GM18873 (cell line): Measurements from ENCODE around the gene MTCH2.
A peak's percentile ranks its signal among the peaks of the same experiment; 100 is the strongest.
"Not testable (repeated sequence)": the region's sequence is repeated elsewhere in the genome, so short reads cannot be mapped to it uniquely, and the experiment has no call there.

ENCODE experiments used
- ATAC-seq: cut with Tn5 transposase; IDR thresholded peaks from one replicate; pipeline ENCODE4 v1.9.1; 2021; ENCODE audit warnings: mild to moderate bottlenecking, moderate library complexity, moderate number of reproducible peaks; ENCODE audit not compliant: unreplicated experiment, low FRiP score

Gene MTCH2

GRCh38 chr11:47641600-47642098, 710 bp downstream of the MTCH2 start:
- no peak for ATAC-seq

DNA sequence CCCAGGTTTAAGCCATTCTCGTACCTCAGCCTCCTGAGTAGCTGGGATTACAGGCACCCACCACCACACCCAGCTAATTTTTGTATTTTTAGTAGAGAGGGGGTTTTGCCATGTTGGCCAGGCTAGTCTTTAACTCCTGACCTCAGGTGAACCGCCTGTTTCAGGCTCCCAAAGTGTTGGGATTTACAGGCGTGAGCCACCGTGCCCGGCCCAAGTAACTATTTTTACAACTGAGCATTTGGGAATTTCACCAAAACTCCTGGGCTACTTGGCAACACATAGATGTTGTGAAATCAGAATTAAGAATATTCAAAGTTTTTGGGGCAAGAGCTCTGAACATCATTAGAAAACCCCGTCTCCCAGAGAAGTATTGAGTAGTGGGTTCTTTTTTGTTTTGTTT, 1.9 kb downstream of the MTCH2 start:
- not testable (repeated sequence) for ATAC-seq

DNA sequence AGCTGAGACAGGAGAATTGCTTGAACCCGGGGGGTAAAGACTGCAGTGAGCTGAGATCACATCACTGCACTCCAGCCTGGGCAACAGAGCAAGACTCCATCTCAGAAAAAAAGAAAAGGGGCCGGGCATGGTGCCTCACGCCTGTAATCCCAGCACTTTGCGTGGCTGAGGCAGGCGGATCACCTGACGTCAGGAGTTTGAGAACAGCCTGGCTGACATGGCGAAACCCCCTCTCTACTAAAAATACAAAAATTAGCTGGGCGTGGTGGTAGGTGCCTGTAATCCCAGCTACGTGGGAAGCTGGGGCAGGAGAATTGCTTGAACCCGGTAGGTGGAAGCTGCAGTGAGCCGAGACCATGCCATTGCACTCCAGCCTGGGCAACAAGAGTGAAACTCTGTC, 6.0 kb downstream of the MTCH2 start:
- ATAC-seq: not testable (repeated sequence)

DNA sequence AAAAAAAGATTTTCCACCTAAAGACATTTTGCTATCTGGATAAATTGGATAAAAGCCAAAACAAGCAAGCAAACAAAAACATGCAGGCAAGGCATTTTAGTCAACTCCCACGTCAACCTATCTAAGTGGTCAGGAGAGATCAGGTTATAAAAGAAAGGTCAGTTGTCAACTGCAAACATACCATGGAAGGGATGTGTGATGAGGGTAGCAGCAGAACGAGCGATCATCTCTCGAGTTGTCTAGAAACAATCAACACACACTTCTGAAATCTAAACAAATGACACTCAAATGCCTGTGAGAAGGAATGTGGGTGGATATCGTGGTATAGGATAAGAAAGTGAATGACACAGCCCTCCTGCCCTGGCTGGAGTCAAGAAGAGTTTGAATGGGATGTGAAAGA, 10.9 kb downstream of the MTCH2 start:
- ATAC-seq: no peak

DNA sequence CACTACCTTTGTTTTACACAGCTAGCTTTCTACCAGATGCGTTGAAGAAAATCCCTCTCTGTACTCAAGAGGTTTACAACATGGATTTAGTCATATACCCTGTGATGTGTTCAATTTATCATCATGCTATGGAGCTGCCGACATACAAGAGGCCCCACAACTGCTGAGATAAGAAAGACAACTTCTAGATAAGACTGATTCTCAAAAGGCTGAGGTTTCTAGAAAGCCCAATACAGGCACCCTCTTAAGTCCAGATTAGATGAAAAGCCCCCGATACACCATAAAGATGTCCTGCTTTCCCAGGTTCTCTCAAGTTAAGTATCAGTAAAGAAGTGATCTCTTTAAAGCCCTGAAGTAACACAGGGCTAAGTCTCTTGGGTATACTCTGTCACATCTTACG, 14.3 kb downstream of the MTCH2 start:
- ATAC-seq: no peak

- no peak for ATAC-seq
Measured at GRCh38 chr11:47626234-47626633, 16.1 kb downstream of the MTCH2 start.

- ATAC-seq: no peak
Measured at GRCh38 chr11:47620836-47621378, 21.5 kb downstream of the MTCH2 start.

DNA sequence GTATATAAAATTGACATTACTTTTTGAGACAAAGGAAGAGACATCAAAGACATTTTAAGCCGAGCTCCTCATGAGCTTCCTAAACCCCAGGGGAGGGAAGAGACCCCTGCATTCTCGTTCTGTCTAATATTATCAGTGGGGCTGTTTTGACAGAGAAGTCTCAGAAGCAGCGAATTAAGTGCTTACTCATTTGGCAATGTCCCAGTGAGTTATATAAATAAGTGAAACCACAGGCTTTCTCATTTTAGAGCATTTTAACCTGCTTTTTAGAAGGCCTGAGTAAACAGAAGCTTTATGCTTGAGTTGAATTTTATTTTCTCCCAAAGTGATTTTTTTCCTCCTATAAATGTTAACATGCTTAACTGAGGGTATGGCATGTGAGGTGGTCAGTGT, 24.9 kb downstream of the MTCH2 start:
- no peak for ATAC-seq

DNA sequence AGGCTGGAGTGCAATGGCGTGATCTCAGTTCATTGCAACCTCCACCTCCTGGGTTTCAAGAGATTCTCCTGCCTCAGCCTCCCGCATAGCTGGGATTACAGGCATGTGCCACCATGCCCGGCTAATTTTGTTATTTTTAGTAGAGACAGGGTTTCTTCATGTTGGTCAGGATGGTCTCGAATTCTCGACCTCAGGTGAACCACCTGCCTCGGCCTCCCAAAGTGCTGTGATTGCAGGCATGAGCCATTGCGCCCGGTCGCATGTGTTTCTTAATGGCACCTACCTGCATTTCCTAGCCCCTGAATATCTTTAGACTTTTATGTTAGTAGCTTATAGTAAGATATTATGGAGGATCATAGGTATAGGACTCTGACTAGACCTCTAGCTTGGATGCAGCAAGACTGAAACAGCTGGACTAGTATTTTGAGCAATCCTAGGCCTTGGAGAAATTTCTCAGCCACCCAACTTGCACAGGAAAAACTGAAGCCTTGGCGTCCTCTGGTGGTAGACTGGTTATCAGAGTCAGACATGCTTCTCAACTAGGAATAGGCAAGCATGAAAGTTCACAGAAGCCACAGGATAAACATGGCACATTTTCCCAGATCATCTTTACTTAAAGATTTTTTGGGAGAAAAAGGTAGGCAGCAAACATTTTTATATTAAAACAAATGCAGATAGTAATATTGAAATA, 25.5 kb downstream of the MTCH2 start:
- ATAC-seq: no peak

GRCh38 chr11:47615249-47615648, 27.1 kb downstream of the MTCH2 start:
- ATAC-seq: no peak

GRCh38 chr11:47611348-47611794, 31.0 kb downstream of the MTCH2 start:
- peak; percentile 74 for ATAC-seq

- no peak for ATAC-seq
Measured at GRCh38 chr11:47609675-47610074, 32.7 kb downstream of the MTCH2 start.

DNA sequence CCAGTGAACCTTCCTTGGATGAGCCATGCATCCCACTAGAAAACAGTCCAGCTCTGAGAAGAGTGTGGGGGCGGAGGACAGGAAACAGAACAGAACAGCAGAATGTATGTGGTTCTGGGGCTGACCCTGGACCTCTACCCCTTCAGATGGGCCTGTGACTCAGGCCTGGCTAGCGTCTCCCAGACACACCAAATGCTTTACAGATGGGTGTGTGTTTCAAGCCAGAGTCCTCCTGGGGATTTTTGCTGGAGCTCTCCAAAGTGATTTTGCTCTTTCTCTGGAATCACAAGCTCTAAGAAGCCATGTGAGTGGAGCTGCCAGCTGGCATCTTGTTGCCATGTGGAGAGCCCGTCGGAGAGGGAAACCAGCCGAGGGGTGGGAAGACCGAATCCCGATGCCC, 35.0 kb downstream of the MTCH2 start:
- no peak for ATAC-seq

GRCh38 chr11:47606731-47607130, 35.6 kb downstream of the MTCH2 start:
- ATAC-seq: no peak

- ATAC-seq: no peak
Measured at GRCh38 chr11:47605921-47606320, 36.4 kb downstream of the MTCH2 start.

DNA sequence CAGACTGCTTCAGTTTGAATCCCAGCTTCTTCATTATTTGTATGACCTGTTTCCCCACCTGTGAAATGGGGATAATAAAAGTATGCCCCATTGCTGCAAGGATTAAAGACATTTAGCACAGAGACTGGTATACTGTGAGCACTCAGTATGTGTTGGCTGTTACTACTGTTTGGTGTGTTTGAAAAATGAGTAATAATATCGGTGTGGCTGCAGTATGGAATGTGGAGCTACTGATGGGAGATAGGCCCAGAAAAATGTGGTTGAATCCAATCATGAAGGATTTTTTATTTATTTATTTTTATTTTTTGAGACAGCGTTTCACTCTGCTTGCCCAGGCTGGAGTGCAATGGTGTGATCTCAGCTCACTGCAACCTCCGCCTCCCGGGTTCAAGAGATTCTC, 39.1 kb downstream of the MTCH2 start:
- ATAC-seq: no peak

DNA sequence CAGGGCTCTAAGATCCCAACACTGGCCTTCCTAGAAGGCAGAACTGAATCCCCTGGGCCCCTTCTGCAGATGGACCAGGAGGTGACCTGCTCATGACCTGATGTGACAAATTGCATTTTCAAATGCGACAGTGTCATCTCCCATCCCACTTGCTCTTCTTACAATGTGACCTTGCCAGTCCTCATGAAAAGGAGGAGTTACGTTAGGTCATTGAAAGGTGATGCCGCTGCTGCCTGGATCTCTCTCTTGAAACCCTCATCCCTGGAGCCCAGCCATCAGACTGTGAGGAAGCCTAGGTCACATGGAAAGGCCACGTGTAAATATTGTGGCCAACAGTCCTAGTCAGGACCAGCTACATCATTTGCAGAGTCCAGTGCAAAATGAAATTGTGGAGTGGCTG, 42.5 kb downstream of the MTCH2 start:
- no peak for ATAC-seq

DNA sequence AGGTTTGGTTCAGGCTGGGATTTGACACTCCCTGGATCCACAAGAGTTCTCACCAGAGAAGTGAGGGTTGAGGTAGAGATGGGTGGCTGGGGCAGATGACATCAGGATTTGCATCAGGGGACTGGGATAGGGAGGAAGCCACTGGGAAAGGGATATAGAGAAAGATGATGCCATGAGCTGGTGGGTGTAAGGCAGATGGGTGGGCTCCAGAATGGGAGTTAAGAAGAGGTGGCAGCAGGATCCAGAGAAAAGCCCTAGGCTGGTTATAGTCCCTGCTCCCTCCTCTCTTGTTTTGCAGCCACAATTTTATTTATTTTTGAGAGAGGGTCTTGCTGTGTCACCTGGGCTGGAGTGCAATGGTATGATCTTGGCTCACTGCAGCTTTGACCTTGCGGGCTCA, 46.4 kb downstream of the MTCH2 start:
- no peak for ATAC-seq

DNA sequence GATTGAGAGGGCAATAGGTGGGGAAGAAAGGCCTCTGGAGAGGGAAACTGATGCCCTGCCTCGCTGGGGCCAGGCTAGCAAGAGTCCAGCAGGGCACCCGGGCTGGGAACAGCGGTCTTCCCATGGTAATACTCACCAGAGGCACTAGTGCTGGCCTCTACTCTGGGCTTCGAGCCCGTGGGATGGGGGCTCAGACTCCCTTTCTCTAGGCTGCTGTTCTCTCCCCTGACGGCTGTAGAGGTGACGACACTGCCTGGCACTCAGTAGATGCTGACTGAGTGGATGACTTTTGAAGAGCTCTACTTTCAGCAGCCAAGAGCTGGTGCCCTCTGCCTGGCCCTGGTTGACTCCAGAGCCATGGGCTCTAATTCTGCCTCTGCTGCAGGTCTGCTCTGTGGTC, 47.3 kb downstream of the MTCH2 start:
- no peak for ATAC-seq

GRCh38 chr11:47593934-47594855, 48.2 kb downstream of the MTCH2 start, which contains the start of gene C1QTNF4:
TSS of gene C1QTNF4 (minus strand) at chr11:47594411. CDS start at chr11:47590810, 3,601 bp downstream.
- ATAC-seq: no peak

- ATAC-seq: no peak
Measured at GRCh38 chr11:47593492-47593933, 48.8 kb downstream of the MTCH2 start.
